Measurements from ENCODE around the gene ACAA2.

DNA sequence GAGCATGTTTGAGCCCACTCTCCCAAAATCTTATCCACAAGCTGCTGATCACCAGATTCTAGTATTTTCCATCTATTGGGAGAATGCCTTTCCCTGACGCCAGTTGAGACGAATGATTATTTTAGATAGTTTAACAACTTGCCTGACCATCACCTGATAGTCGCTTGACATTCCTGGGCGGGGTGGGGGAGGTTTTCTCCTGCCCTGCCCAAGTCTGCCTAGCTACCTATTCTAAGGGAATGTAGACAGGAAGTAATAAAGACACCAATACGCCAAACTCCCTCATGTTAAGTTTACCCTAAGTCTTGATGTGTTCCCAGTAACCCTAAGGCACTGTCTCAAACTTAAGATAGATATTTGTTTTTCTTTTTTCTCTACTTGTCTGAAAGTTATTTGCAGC, 4.6 kb upstream of the ACAA2 start:
- TF ChIP-seq POLR2AphosphoS5 (IDR thresholded peaks at IDR 0.05; ENCODE audit: low read depth, low read length) (no peak), POLR2A (IDR thresholded peaks at IDR 0.05; ENCODE audit: low read depth, low read length) (no peak)

Data from GM12892 (cell line).